GM23338 (cell line): Measurements from ENCODE around the gene CACNA1F. TPM values are rescaled to one million over a fixed set of nuclear protein-coding genes. Genes with fewer than 3 reads are reported as not detected.

Source experiments
- ATAC-seq: fragments of 200-7000 bp; cut with Tn5 transposase; 3 replicates; pipeline ENCODE4 v1.9.1; 2020
- DNase-seq: peaks from one replicate; pipeline ENCODE4 v3.0.0-alpha.2; 2015; ENCODE audit warnings: low spot score
- H2AFZ ChIP-seq: fragments of 200-600 bp; sonication (generic); 2 replicates; pipeline ENCODE4 v1.8.0; 2016; ENCODE audit warnings: antibody characterized with exemption, mild to moderate bottlenecking, moderate library complexity
- H3F3A ChIP-seq: fragments of 200-600 bp; sonication (generic); replicated peaks from 2 replicates; pipeline ENCODE4 v1.8.0; 2017; ENCODE audit warnings: antibody characterized with exemption, mixed run types, low read depth
- H3K27ac ChIP-seq: fragments of 200-600 bp; sonication (generic); 2 replicates; pipeline ENCODE4 v1.6.1; 2016; ENCODE audit warnings: low read depth
- H3K27me3 ChIP-seq: fragments of 200-600 bp; sonication (generic); 2 replicates; pipeline ENCODE4 v1.8.0; 2016; ENCODE audit warnings: mild to moderate bottlenecking, mixed run types, moderate library complexity; ENCODE audit not compliant: insufficient read depth
- H3K36me3 ChIP-seq: fragments of 200-600 bp; sonication (generic); 2 replicates; pipeline ENCODE4 v1.8.0; 2016; ENCODE audit warnings: mild to moderate bottlenecking; ENCODE audit not compliant: insufficient read depth
- H3K4me1 ChIP-seq: fragments of 200-600 bp; sonication (generic); 2 replicates; pipeline ENCODE4 v1.8.0; 2016; ENCODE audit warnings: mild to moderate bottlenecking, moderate library complexity; ENCODE audit not compliant: insufficient read depth
- H3K4me2 ChIP-seq: fragments of 200-600 bp; sonication (generic); 2 replicates; pipeline ENCODE4 v1.7.1; 2017; ENCODE audit warnings: mixed run types
- H3K4me3 ChIP-seq: fragments of 200-600 bp; sonication (generic); 2 replicates; pipeline ENCODE4 v1.6.1; 2016; ENCODE audit warnings: mixed run types
- H3K79me2 ChIP-seq: fragments of 200-600 bp; sonication (generic); replicated peaks from 2 replicates; pipeline ENCODE4 v1.8.0; 2017; ENCODE audit warnings: mild to moderate bottlenecking; ENCODE audit not compliant: insufficient read depth
- H3K9me2 ChIP-seq: fragments of 200-600 bp; sonication (generic); 2 replicates; pipeline ENCODE4 v1.8.0; 2017; ENCODE audit not compliant: insufficient read depth
- H4K20me1 ChIP-seq: fragments of 200-600 bp; sonication (generic); replicated peaks from 2 replicates; pipeline ENCODE4 v1.8.0; 2017; ENCODE audit warnings: mild to moderate bottlenecking; ENCODE audit not compliant: insufficient read depth
- H3K27ac Mint-ChIP-seq: 2 replicates; pipeline ENCODE4 v1.8.0; 2020; ENCODE audit warnings: inconsistent platforms, mild to moderate bottlenecking, moderate library complexity, mixed read lengths
- H3K27me3 Mint-ChIP-seq: 3 replicates; pipeline ENCODE4 v1.8.0; 2022; ENCODE audit warnings: low read depth, mild to moderate bottlenecking, moderate library complexity, mixed read lengths, inconsistent platforms; ENCODE audit not compliant: insufficient read depth, poor library complexity
- H3K36me3 Mint-ChIP-seq: 3 replicates; pipeline ENCODE4 v1.8.0; 2021; ENCODE audit warnings: low read depth, mild to moderate bottlenecking, inconsistent platforms, moderate library complexity, mixed read lengths
- H3K4me1 Mint-ChIP-seq: 3 replicates; pipeline ENCODE4 v1.8.0; 2020; ENCODE audit warnings: mild to moderate bottlenecking, inconsistent platforms, mixed read lengths
- H3K4me3 Mint-ChIP-seq: 3 replicates; pipeline ENCODE4 v1.8.0; 2021; ENCODE audit warnings: moderate library complexity, mild to moderate bottlenecking, inconsistent platforms, mixed read lengths
- H3K9me3 Mint-ChIP-seq: 3 replicates; pipeline ENCODE4 v1.8.0; 2020; ENCODE audit warnings: moderate library complexity, mild to moderate bottlenecking, inconsistent platforms, mixed read lengths
- CTCF ChIP-seq, 2 experiments: fragments of 200-600 bp in 1 of 2; sonication (generic) in 1 of 2; conservative IDR thresholded peaks; 2 replicates each; pipeline versions ENCODE4 v1.5.1 to v1.6.1; 2016 to 2017; ENCODE audit warnings: antibody characterized with exemption in 2 of 2, low read depth in 2 of 2, mild to moderate bottlenecking in 2 of 2, moderate library complexity in 1 of 2
- EZH2 ChIP-seq: fragments of 200-600 bp; sonication (generic); IDR thresholded peaks from one replicate; pipeline ENCODE4 v1.8.0; 2017; ENCODE audit warnings: antibody characterized with exemption, mild to moderate bottlenecking, low read depth; ENCODE audit not compliant: unreplicated experiment
- EZH2phosphoT487 ChIP-seq: fragments of 200-600 bp; sonication (generic); IDR thresholded peaks from one replicate; pipeline ENCODE4 v1.8.1; 2018; ENCODE audit warnings: antibody characterized with exemption; ENCODE audit not compliant: unreplicated experiment
- NANOG ChIP-seq: IDR thresholded peaks from 2 replicates; pipeline ENCODE4 v1.6.1; 2016; ENCODE audit warnings: antibody characterized with exemption, borderline replicate concordance
- POLR2AphosphoS5 ChIP-seq: IDR thresholded peaks from 2 replicates; pipeline ENCODE4 v1.6.1; 2016; ENCODE audit warnings: antibody characterized with exemption, low read depth
- ZNF114 ChIP-seq: fragments of 250-450 bp; sonication (Bioruptor Pico); IDR thresholded peaks from 2 replicates; pipeline ENCODE4 v1.5.0; 2020; ENCODE audit warnings: mild to moderate bottlenecking, moderate library complexity
- ZNF331 ChIP-seq: fragments of 250-450 bp; sonication (Bioruptor Pico); IDR thresholded peaks from 2 replicates; pipeline ENCODE4 v1.5.0; 2020; ENCODE audit warnings: low read depth, mild to moderate bottlenecking, moderate library complexity
- polyA plus RNA-seq: library from polyadenylated mRNA; unstranded; fragments of >200 nt; fragmentation: Nextera tagmentation; extraction: Ambion mirVana; gene quantifications from 2 replicates; pipeline ENCODE4 v1.2.1, GENCODE V29; 2016
- total RNA-seq: library from RNA; depleted of rRNA; stranded (reverse); fragments of >200 nt; shearing (Covaris generic); gene quantifications from 2 replicates; pipeline ENCODE4 v1.2.3, GENCODE V29; 2014

Gene CACNA1F
- total and polyA plus RNA-seq, 2 experiments from 2014 or later, result 0.44 to 0.90 TPM

- H3K36me3 ChIP-seq, result no peaks in the 10 kb centered on the region
- H3K9me2 ChIP-seq, result no peaks in the 10 kb centered on the region
- no peak for ATAC-seq
- peaks cover 14% of the 10 kb centered on the region for H3K4me1 Mint-ChIP-seq
- H3K36me3 Mint-ChIP-seq, result peaks cover 31% of the 10 kb centered on the region
- peaks cover 10% of the 10 kb centered on the region for H3K27me3 Mint-ChIP-seq
- peaks cover 20% of the 10 kb centered on the region for H3K27me3 ChIP-seq
- H4K20me1 ChIP-seq, result no peaks in the 10 kb centered on the region
- DNase-seq, result no peak
- H2AFZ ChIP-seq, result no peak overlapping the region
- H3K4me2 ChIP-seq, result no peak overlapping the region
- H3K4me3 ChIP-seq, result no peak overlapping the region
- H3K9me3 Mint-ChIP-seq, result no peaks in the 10 kb centered on the region; the same call in 2 of the 3 replicates
- H3K4me1 ChIP-seq, result no peaks in the 10 kb centered on the region
- H3K79me2 ChIP-seq, result no peaks in the 10 kb centered on the region
- H3K27ac Mint-ChIP-seq, result no peak overlapping the region
- no peak for TF ChIP-seq NANOG
- TF ChIP-seq EZH2phosphoT487, result no peak
- no peak for TF ChIP-seq ZNF331 (CRISPR knock-in tag)
- TF ChIP-seq POLR2AphosphoS5, result no peak
- TF ChIP-seq ZNF114 (CRISPR knock-in tag), result no peak
- no peak for TF ChIP-seq EZH2
- H3K27ac ChIP-seq, result no peak overlapping the region
- no peaks in the 10 kb centered on the region for H3F3A ChIP-seq
- H3K4me3 Mint-ChIP-seq, result no peak overlapping the region
Observed at GRCh38 chrX:49176421-49177326, 56.5 kb downstream of the CACNA1F start.

- no peaks in the 10 kb centered on the region for H3K79me2 ChIP-seq
- no peaks in the 10 kb centered on the region for H4K20me1 ChIP-seq
- H2AFZ ChIP-seq, result no peak overlapping the region
- no peak overlapping the region for H3K4me3 ChIP-seq
- H3K36me3 Mint-ChIP-seq, result peaks cover 29% of the 10 kb centered on the region
- ATAC-seq (no peak), DNase-seq (no peak)
- H3K27ac ChIP-seq, result no peak overlapping the region
- H3K27me3 Mint-ChIP-seq, result peaks cover 17% of the 10 kb centered on the region
- H3F3A ChIP-seq, result no peaks in the 10 kb centered on the region
- H3K27me3 ChIP-seq, result peaks cover 29% of the 10 kb centered on the region
- no peaks in the 10 kb centered on the region for H3K9me2 ChIP-seq
- no peak overlapping the region for H3K4me3 Mint-ChIP-seq
- peaks cover 14% of the 10 kb centered on the region for H3K4me1 Mint-ChIP-seq
- H3K9me3 Mint-ChIP-seq, result no peaks in the 10 kb centered on the region; the same call in 2 of the 3 replicates
- TF ChIP-seq ZNF331 (CRISPR knock-in tag) (no peak), CTCF (conservative IDR thresholded peaks at IDR 0.05; ENCODE audit: low read depth in 2 of 2) (peak in 1 of 2 experiments; percentile 22; a peak in 2 of 4 replicates), EZH2phosphoT487 (no peak)
- no peaks in the 10 kb centered on the region for H3K4me1 ChIP-seq
- no peak overlapping the region for H3K4me2 ChIP-seq
- H3K27ac Mint-ChIP-seq, result no peak overlapping the region
- no peaks in the 10 kb centered on the region for H3K36me3 ChIP-seq
Observed at GRCh38 chrX:49175435-49176274, 57.5 kb downstream of the CACNA1F start.
